Sigmoid colon (tissue), 7 donors: ENCODE measurements around the gene SLC45A3. TPM values are rescaled to one million over a fixed set of nuclear protein-coding genes. Genes with fewer than 3 reads are reported as not detected.

ENCODE experiments used
- DNase-seq: peaks from one replicate; pipeline ENCODE4 v3.0.0-alpha.2; 2019
- H3K27ac ChIP-seq, 4 donors: fragments of 200-600 bp; sonication (generic); one replicate each; pipeline ENCODE4 v1.5.1; 2016 to 2019; ENCODE audit warnings: mild to moderate bottlenecking in 1 of 4
- H3K27me3 ChIP-seq, 3 donors: fragments of 200-600 bp; sonication (generic); one replicate each; pipeline ENCODE4 v1.5.1; 2019; ENCODE audit warnings: mild to moderate bottlenecking in 1 of 3
- H3K36me3 ChIP-seq, 4 donors: fragments of 200-600 bp; sonication (generic); one replicate each; pipeline ENCODE4 v1.5.1; 2016 to 2019
- H3K4me1 ChIP-seq, 4 donors: fragments of 200-600 bp; sonication (generic); one replicate each; pipeline ENCODE4 v1.5.1; 2017 to 2019
- H3K4me3 ChIP-seq, 4 donors: fragments of 200-600 bp; sonication (generic); one replicate each; pipeline ENCODE4 v1.5.1; 2017 to 2019; ENCODE audit warnings: mild to moderate bottlenecking in 2 of 4, moderate library complexity in 1 of 4
- H3K9me3 ChIP-seq, 4 donors: fragments of 200-600 bp in 3 of 4; sonication (generic) in 3 of 4; one replicate each; pipeline versions ENCODE4 v1.5.1 to v1.6.1; 2013 to 2019
- EP300 ChIP-seq, 4 donors: sonication (generic); formaldehyde crosslinking; IDR thresholded peaks; one replicate each; pipeline ENCODE4 v1.6.1; 2017; ENCODE audit warnings: antibody characterized with exemption in 4 of 4
- POLR2A ChIP-seq, 2 donors: fragments of 450-650 bp; IDR thresholded peaks; one replicate each; pipeline ENCODE4 v1.6.1; 2016; ENCODE audit warnings: antibody characterized with exemption in 2 of 2, mild to moderate bottlenecking in 2 of 2, moderate library complexity in 2 of 2
- POLR2AphosphoS5 ChIP-seq, 4 donors: sonication (generic); formaldehyde crosslinking; IDR thresholded peaks; one replicate each; pipeline ENCODE4 v1.6.1; 2017; ENCODE audit warnings: antibody characterized with exemption in 4 of 4
- WGBS, 2 donors: extraction: QIAGEN DNeasy Blood & Tissue Kit; methylation state at CpG; one replicate each; pipeline ENCODE4 v1.1.7; 2013; 5-methylcytosine and 5-hydroxymethylcytosine counted together
- intact Hi-C: fragments of 100-400 bp; cut with DNase I; formaldehyde crosslinking; loops from one replicate; pipeline ENCODE4 v1.15.1; 2023
- polyA plus RNA-seq, 3 donors: library from polyadenylated mRNA; stranded (reverse); fragments of 200-250 nt; gene quantifications; one replicate each; pipeline ENCODE4 v1.2.3, GENCODE V29; 2013
- total RNA-seq, 4 donors: library from RNA; depleted of rRNA; stranded (reverse); fragments of >200 nt; gene quantifications; one replicate each; pipeline ENCODE4 v1.1.0, GENCODE V29; 2016
- TF ChIP-seq, protein P1 (sequence below), 4 experiments: fragments of 450-650 bp in 3 of 4; fragments of 200-600 bp in 1 of 4; IDR thresholded peaks; one replicate each; pipeline ENCODE4 v1.5.1; 2016 to 2019; ENCODE audit warnings: antibody characterized with exemption in 4 of 4, mild to moderate bottlenecking in 3 of 4, moderate library complexity in 2 of 4
- donor health status: healthy with polysubstance abuse.
- donor health status: Bipolar disorder and iron deficiency.
- donor health status: healthy.

SLC45A3 gene
- total and polyA plus RNA-seq, 7 donors: 0.68 to 15.2 (median 2.2) TPM

DNA sequence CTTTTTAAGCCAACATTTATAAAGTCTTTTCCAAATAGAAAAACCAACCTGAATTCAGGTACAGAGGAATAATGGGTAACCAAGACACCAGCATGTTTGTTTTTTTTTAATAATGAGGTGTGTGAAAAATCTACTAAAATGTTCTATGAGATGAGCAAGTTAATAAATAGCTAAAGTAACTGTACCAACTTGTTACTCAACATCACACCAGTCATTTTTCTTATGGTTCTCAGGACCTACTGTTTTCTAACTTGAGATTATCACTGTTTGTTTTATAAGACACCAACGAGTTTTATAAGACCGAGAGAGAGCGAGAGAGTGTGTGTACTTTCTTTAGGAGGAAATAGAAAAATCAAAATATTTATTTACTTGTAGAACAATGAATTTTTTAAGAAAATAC, 60.9 kb downstream of the SLC45A3 start:
- peaks cover 6 to 92% (median 28%) of the 10 kb centered on the region in 4 donors for H3K36me3 ChIP-seq
- peaks cover 0 to 8% (median 0%) of the 10 kb centered on the region in 4 donors for H3K4me1 ChIP-seq
- intact Hi-C loops: no loop called here

GRCh38 chr1:205616563-205617293, 63.6 kb downstream of the SLC45A3 start:
- H3K9me3 ChIP-seq: no peaks in the 10 kb centered on the region
- H3K27me3 ChIP-seq: no peaks in the 10 kb centered on the region
- H3K27ac ChIP-seq: no peak overlapping the region
- intact Hi-C loops: no loop called here
- H3K4me1 ChIP-seq: no peaks in the 10 kb centered on the region
- whole genome bisulfite sequencing, 2 donors: 22 to 68% methylated on average over 1 of the region's 1 CpG
- no peak for DNase-seq
- H3K4me3 ChIP-seq: no peak overlapping the region
- TF ChIP-seq, protein P1, sequence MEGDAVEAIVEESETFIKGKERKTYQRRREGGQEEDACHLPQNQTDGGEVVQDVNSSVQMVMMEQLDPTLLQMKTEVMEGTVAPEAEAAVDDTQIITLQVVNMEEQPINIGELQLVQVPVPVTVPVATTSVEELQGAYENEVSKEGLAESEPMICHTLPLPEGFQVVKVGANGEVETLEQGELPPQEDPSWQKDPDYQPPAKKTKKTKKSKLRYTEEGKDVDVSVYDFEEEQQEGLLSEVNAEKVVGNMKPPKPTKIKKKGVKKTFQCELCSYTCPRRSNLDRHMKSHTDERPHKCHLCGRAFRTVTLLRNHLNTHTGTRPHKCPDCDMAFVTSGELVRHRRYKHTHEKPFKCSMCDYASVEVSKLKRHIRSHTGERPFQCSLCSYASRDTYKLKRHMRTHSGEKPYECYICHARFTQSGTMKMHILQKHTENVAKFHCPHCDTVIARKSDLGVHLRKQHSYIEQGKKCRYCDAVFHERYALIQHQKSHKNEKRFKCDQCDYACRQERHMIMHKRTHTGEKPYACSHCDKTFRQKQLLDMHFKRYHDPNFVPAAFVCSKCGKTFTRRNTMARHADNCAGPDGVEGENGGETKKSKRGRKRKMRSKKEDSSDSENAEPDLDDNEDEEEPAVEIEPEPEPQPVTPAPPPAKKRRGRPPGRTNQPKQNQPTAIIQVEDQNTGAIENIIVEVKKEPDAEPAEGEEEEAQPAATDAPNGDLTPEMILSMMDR (IDR thresholded peaks at IDR 0.05): no peak
- TF ChIP-seq POLR2AphosphoS5 (IDR thresholded peaks at IDR 0.05) (no peak), POLR2A (IDR thresholded peaks at IDR 0.05) (no peak), EP300 (IDR thresholded peaks at IDR 0.05) (no peak)
- H3K36me3 ChIP-seq: peaks cover 7 to 95% (median 22%) of the 10 kb centered on the region in 4 donors

More for the DNA sequence above, 60.9 kb downstream of the SLC45A3 start:
- H3K4me3 ChIP-seq: no peak overlapping the region
- DNase-seq: no peak
- no peak overlapping the region for H3K27ac ChIP-seq
- no peaks in the 10 kb centered on the region for H3K9me3 ChIP-seq
- TF ChIP-seq POLR2A (IDR thresholded peaks at IDR 0.05) (no peak), EP300 (IDR thresholded peaks at IDR 0.05) (no peak), POLR2AphosphoS5 (IDR thresholded peaks at IDR 0.05) (no peak)
- TF ChIP-seq, protein P1 (IDR thresholded peaks at IDR 0.05): no peak
- WGBS, 2 donors: 29 to 66% methylated on average over 3 of the region's 3 CpGs
- H3K27me3 ChIP-seq: no peaks in the 10 kb centered on the region

DNA sequence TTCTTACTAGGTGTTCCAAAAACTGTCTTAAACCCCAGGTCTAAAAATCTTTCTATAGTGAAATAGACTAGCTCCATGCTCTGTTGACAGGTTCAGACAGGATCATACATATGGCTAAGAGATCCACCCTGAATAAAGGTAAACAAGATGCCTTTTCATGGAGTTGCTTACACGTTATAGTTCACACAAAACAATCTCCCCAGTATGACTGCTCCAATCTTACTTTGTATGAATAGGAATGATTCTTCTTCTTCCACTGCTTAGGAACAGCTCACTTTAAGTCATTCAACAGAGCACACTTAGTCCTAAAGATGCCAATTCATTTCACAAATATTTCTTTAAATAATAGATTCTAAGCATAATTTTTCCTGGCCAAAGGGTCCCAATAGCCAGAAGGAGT, 64.5 kb downstream of the SLC45A3 start:
- Histone ChIP-seq H3K36me3 (peaks cover 7 to 88% (median 19%) of the 10 kb centered on the region in 4 donors), H3K27ac (no peak overlapping the region), H3K27me3 (no peaks in the 10 kb centered on the region), H3K9me3 (no peaks in the 10 kb centered on the region), H3K4me1 (no peaks in the 10 kb centered on the region), H3K4me3 (no peak overlapping the region)
- WGBS, 2 donors: 19 to 76% methylated on average over 1 of the region's 1 CpG
- TF ChIP-seq, protein P1 (IDR thresholded peaks at IDR 0.05): no peak
- TF ChIP-seq POLR2A (IDR thresholded peaks at IDR 0.05) (no peak), POLR2AphosphoS5 (IDR thresholded peaks at IDR 0.05) (no peak)
- intact Hi-C loops: no loop called here
- no peak for DNase-seq

GRCh38 chr1:205613854-205614412, 66.4 kb downstream of the SLC45A3 start:
- H3K4me3 ChIP-seq: no peak overlapping the region
- H3K4me1 ChIP-seq: peaks cover 0 to 10% (median 0%) of the 10 kb centered on the region in 4 donors
- no peaks in the 10 kb centered on the region for H3K9me3 ChIP-seq
- TF ChIP-seq POLR2AphosphoS5 (IDR thresholded peaks at IDR 0.05) (no peak), EP300 (IDR thresholded peaks at IDR 0.05) (no peak), POLR2A (IDR thresholded peaks at IDR 0.05) (no peak)
- TF ChIP-seq, protein P1 (IDR thresholded peaks at IDR 0.05): no peak
- DNase-seq: no peak
- H3K36me3 ChIP-seq: peaks cover 7 to 74% (median 15%) of the 10 kb centered on the region in 4 donors
- 26 to 69% methylated on average over 2 of the region's 2 CpGs for WGBS, 2 donors
- H3K27me3 ChIP-seq: no peaks in the 10 kb centered on the region
- H3K27ac ChIP-seq: no peak overlapping the region
- intact Hi-C loops: no loop called here
